ENCODE data around the gene PRSS36. TPM values are rescaled to one million over a fixed set of nuclear protein-coding genes. Genes with fewer than 3 reads are reported as not detected.
"Not testable (repeated sequence)": the region's sequence is repeated elsewhere in the genome, so short reads cannot be mapped to it uniquely, and the experiment has no call there.

The PRSS36 gene
- total RNA-seq, 1 experiment from 2014 or later, result 1.6 TPM

DNA sequence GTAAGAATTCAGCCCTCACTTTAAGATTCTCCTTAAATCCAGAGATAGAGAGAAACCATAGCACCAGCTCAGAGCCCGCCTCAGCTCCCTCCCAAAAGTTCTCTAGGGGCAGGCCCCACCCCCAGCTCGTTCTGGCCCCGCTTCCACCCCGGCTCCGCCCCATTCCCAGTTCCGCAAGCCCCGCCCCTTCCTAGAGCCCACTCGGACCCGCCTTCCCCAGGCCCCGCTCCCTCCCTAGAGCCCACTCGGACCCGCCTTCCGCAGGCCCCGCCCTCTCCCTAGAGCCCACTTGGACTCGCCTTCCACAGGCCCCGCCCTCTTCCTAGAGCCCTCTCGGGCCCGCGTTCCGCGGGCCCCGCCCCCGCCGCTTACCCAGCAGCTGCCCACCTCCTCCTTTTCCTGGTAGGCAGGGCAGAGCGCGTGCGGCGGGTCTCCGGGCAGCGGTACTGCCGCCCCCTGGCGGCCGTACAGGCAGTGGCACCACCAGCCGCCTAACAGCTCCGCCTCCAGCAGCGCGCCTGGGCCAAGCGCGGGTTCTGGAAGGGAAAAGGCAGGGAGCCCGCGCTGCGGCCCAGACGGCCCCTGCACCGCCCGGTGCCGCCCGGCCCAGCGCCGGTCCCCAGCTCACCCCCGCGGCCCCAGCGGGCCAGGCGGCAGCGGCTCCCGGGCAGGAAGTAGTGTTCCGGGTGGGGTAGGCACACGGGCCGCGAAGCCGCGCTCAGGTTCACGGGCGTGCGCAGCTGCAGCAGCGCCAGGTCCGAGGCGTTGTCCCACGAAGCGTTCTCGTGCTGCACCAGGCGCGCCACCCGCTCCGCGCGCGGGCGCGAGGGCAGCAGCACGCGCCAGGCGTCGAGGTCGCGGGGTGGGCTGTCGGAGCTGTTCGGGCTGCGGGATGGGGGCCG, 7.5 kb downstream of the PRSS36 start:
- Mint-ChIP-seq H3K9me3 (ENCODE audit: low read depth, unreplicated experiment) (no peaks in the 10 kb centered on the region), H3K27ac (ENCODE audit: unreplicated experiment) (peak overlapping the region; percentile 75), H3K36me3 (ENCODE audit: insufficient read depth, unreplicated experiment) (peaks cover 42% of the 10 kb centered on the region), H3K27me3 (ENCODE audit: unreplicated experiment) (peaks cover 20% of the 10 kb centered on the region), H3K4me3 (ENCODE audit: low read depth, unreplicated experiment) (peak overlapping the region; percentile 59), H3K4me1 (ENCODE audit: low read depth, unreplicated experiment) (peaks cover 50% of the 10 kb centered on the region)
- intact Hi-C loops (cut with micrococcal nuclease; ENCODE audit: unreplicated experiment), result loop anchor here (1.0 to 5.0 kb wide), 2 partner anchors 12 to 70 kb away; partner anchors contain the start of genes ZNF646 and ZNF668
- peak; percentile 100 for DNase-seq
- CTCF ChIA-PET, result interaction anchor here (0.5 to 3.8 kb wide), 20 partner anchors 9 to 315 kb away, joined by 3 to 38 read pairs (median 5); partner anchors contain the start of genes FUS, HSD3B7, KAT8 and STX4
- no TSS peak for BruUV-seq (replicated peaks)
- peak; percentile 91 for TF ChIP-seq CTCF (IDR thresholded peaks at IDR 0.05; ENCODE audit: unreplicated experiment)

DNA sequence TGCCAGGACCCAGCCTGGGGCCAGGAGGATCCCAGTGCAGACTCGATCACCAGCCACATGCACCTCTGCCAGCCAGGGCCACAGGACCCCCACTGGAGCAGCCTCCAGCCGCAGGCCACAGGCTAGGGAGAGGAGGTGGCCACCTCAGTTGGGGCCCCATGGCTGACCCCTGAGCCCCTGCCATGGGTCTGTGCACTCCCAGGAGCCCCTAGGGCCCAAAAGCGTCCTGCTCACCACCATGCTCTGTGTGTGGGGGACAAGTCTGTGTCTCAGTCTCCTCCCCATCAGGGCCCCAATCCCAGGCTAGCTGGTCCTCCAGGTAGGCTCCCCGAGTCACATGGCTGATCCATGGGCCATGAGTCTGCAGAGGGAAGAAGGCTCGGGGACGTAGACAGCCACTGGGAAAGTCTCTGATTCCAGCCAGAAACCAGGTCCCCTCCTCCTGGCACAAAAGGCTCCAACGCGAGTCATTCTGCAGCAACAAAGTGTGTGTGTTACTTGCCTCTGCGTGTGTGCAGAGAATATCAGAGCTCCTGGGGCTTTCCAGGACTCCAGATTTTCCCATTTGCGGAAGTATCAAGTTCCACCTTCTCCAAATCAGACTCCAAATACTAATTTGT, 8.3 kb downstream of the PRSS36 start:
- Mint-ChIP-seq H3K27me3 (ENCODE audit: unreplicated experiment) (peaks cover 12% of the 10 kb centered on the region), H3K4me3 (ENCODE audit: low read depth, unreplicated experiment) (peak overlapping the region; percentile 59), H3K9me3 (ENCODE audit: low read depth, unreplicated experiment) (no peaks in the 10 kb centered on the region), H3K36me3 (ENCODE audit: insufficient read depth, unreplicated experiment) (peaks cover 42% of the 10 kb centered on the region), H3K4me1 (ENCODE audit: low read depth, unreplicated experiment) (peaks cover 51% of the 10 kb centered on the region), H3K27ac (ENCODE audit: unreplicated experiment) (peak overlapping the region; percentile 75)
- no peak for TF ChIP-seq CTCF (IDR thresholded peaks at IDR 0.05; ENCODE audit: unreplicated experiment)
- no TSS peak for BruUV-seq (replicated peaks)
- peak; percentile 43 for DNase-seq
- intact Hi-C loops (cut with micrococcal nuclease; ENCODE audit: unreplicated experiment), result loop anchor here (1.0 to 5.0 kb wide), 2 partner anchors 11 to 69 kb away; partner anchors contain the start of genes ZNF646 and ZNF668
- CTCF ChIA-PET, result interaction anchor here (0.7 to 3.8 kb wide), 15 partner anchors 8 to 316 kb away, joined by 3 to 38 read pairs (median 10); partner anchors contain the start of genes FUS, HSD3B7, KAT8 and STX4

GRCh38 chr16:31141071-31141469, 8.8 kb downstream of the PRSS36 start:
- H3K4me3 Mint-ChIP-seq (ENCODE audit: low read depth, unreplicated experiment), result peak overlapping the region; percentile 59
- not testable (repeated sequence) for H3K27me3 Mint-ChIP-seq (ENCODE audit: unreplicated experiment); BruUV-seq (replicated peaks); DNase-seq; H3K9me3 Mint-ChIP-seq (ENCODE audit: low read depth, unreplicated experiment)
- peaks cover 53% of the 10 kb centered on the region for H3K4me1 Mint-ChIP-seq (ENCODE audit: low read depth, unreplicated experiment)
- CTCF ChIA-PET, result interaction anchor here (1.4 to 3.8 kb wide), 3 partner anchors 11 to 156 kb away, joined by 4 to 38 read pairs (median 22); partner anchors contain the start of gene HSD3B7
- intact Hi-C loops (cut with micrococcal nuclease; ENCODE audit: unreplicated experiment), result loop anchor here (5.0 kb wide), 1 partner anchor 69 kb away; the partner anchor contains the start of genes ZNF646 and ZNF668
- H3K36me3 Mint-ChIP-seq (ENCODE audit: insufficient read depth, unreplicated experiment), result peaks cover 45% of the 10 kb centered on the region
- H3K27ac Mint-ChIP-seq (ENCODE audit: unreplicated experiment), result peak overlapping the region; percentile 75

GRCh38 chr16:31138621-31139578, 11.0 kb downstream of the PRSS36 start:
- no peaks in the 10 kb centered on the region for H3K27me3 Mint-ChIP-seq (ENCODE audit: unreplicated experiment)
- CTCF ChIA-PET, result interaction anchor here (0.5 to 1.4 kb wide), 8 partner anchors 8 to 1405 kb away, joined by 3 to 7 read pairs (median 3); partner anchors contain the start of genes HSD3B7 and KAT8
- H3K36me3 Mint-ChIP-seq (ENCODE audit: insufficient read depth, unreplicated experiment), result peaks cover 67% of the 10 kb centered on the region
- H3K4me1 Mint-ChIP-seq (ENCODE audit: low read depth, unreplicated experiment), result peaks cover 59% of the 10 kb centered on the region
- peak overlapping the region; percentile 71 for H3K27ac Mint-ChIP-seq (ENCODE audit: unreplicated experiment)
- peak; percentile 97 for DNase-seq
- H3K9me3 Mint-ChIP-seq (ENCODE audit: low read depth, unreplicated experiment), result no peaks in the 10 kb centered on the region
- intact Hi-C loops (cut with micrococcal nuclease; ENCODE audit: unreplicated experiment), result no loop called here
- H3K4me3 Mint-ChIP-seq (ENCODE audit: low read depth, unreplicated experiment), result peak overlapping the region; percentile 38
- no peak for TF ChIP-seq CTCF (IDR thresholded peaks at IDR 0.05; ENCODE audit: unreplicated experiment)
- no TSS peak for BruUV-seq (replicated peaks)

GRCh38 chr16:31136822-31137499, 12.9 kb downstream of the PRSS36 start:
- H3K27me3 Mint-ChIP-seq (ENCODE audit: unreplicated experiment); CTCF ChIA-PET; H3K27ac Mint-ChIP-seq (ENCODE audit: unreplicated experiment); DNase-seq; BruUV-seq (replicated peaks); intact Hi-C loops (cut with micrococcal nuclease; ENCODE audit: unreplicated experiment); H3K4me3 Mint-ChIP-seq (ENCODE audit: low read depth, unreplicated experiment); H3K9me3 Mint-ChIP-seq (ENCODE audit: low read depth, unreplicated experiment): not testable (repeated sequence)
- Mint-ChIP-seq H3K36me3 (ENCODE audit: insufficient read depth, unreplicated experiment) (peaks cover 69% of the 10 kb centered on the region), H3K4me1 (ENCODE audit: low read depth, unreplicated experiment) (peaks cover 76% of the 10 kb centered on the region)
